Measurements from ENCODE around the gene ELMO2.
A peak's percentile ranks its signal among the peaks of the same experiment; 100 is the strongest.

ELMO2 gene

GRCh38 chr20:46350986-46351267 lies 55.5 kb downstream of the ELMO2 start:
- ATAC-seq: no peak

- peak; percentile 39 to 53 for ATAC-seq
These were observed 56.0 kb downstream of the ELMO2 start for GRCh38 chr20:46350201-46350985.

DNA sequence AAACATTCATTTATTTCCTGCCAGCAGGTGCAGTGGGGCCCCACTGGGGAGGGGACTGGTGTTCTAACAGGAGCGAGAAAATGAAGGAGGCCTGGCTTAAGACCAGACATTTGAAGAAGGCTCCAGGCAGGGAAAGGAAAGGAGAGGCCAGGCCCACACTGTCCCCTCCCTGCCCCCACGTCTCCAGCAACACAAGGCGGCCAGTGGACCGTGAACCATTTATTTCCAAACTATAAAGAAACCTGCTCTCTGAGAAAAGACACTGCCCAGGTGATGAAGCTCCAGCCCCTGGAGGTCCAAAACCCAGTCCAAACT lies 56.7 kb downstream of the ELMO2 start:
- ATAC-seq: no peak

GRCh38 chr20:46349035-46349741 lies 57.2 kb downstream of the ELMO2 start:
- ATAC-seq: peak; percentile 31 to 35

GRCh38 chr20:46347841-46348803 lies 58.3 kb downstream of the ELMO2 start:
- ATAC-seq: no peak

DNA sequence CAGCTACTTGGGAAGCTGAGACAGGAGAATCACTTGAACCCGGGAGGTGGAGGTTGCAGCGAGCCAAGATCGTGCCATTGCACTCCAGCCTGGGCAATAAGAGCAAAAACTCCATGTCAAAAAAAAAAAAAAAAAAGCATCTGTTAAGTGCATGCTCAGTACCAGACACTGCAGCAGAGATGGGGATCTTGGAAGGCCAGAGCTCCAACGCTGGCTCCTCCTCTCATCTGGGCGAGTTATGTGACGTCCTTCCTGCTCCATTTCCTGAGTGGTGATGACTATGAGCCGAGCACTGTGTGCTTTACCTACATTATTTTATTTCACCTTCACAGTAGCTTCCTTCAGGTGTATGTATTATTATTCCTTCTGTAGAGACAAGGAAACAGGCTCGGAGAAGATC lies 59.6 kb downstream of the ELMO2 start:
- no peak for ATAC-seq

GRCh38 chr20:46344488-46345162 lies 61.8 kb downstream of the ELMO2 start:
- ATAC-seq: no peak

- ATAC-seq: no peak
These were observed 62.4 kb downstream of the ELMO2 start for GRCh38 chr20:46343975-46344357.

DNA sequence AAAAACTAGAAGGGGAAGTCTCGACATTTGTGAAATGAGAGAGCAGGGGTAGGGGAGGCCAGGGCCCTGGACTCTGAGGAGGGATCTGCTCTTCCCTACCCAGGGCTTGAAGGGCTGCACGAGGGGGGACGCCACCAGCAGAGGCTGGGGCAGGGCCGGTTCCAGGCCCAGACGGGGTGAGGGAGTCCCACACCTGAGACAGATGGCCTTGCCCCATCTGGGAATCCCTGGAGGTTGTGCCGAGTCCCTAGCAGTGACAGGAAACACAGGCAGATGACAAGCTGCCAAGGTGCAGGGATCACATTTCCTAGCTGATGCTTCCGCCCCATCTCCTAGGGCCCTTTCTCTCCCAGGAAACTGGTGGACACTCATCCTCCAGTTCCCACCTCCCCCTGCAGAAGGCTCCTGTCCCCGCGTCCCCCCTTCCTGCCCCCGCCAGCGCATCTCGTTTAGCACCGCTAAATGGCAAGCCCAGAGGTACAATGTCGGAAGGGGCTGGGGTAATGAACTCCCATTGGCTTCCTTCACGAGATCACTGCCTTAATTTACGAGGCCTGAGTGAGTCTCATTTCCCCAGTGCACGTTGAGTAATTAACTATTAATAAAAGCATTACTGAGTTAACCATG lies 63.0 kb downstream of the ELMO2 start:
- peak; percentile 17 to 39 for ATAC-seq

GRCh38 chr20:46342451-46343347 lies 63.7 kb downstream of the ELMO2 start:
- ATAC-seq: peak in 1 of 2 donors; percentile 38

DNA sequence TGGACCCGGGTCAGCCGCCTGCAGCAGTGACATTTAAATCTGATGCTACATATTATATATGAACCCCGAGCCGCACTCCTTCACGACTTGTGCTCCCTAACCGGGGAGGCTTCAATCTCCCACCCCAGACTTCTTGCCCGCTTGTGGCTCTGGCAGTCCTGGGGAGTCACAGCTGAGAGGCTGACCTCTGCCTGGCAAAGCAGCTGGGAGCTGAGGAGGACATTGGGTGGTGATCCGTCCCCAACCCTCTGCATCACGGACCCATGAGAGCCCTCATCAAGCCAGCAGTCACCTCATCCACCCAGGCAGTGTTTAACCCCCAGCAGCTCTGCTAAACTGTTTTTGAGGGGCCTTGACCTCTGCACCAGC lies 64.4 kb downstream of the ELMO2 start:
- no peak for ATAC-seq

- ATAC-seq: no peak
These were observed 65.1 kb downstream of the ELMO2 start for GRCh38 chr20:46341074-46342009.

- no peak for ATAC-seq
These were observed 67.4 kb downstream of the ELMO2 start for GRCh38 chr20:46339037-46339436.

- ATAC-seq: no peak
These were observed 69.7 kb downstream of the ELMO2 start for GRCh38 chr20:46336735-46337134.

- no peak for ATAC-seq
These were observed 72.0 kb downstream of the ELMO2 start for GRCh38 chr20:46334303-46334904.

- ATAC-seq: no peak
These were observed 73.0 kb downstream of the ELMO2 start for GRCh38 chr20:46333161-46333991.

DNA sequence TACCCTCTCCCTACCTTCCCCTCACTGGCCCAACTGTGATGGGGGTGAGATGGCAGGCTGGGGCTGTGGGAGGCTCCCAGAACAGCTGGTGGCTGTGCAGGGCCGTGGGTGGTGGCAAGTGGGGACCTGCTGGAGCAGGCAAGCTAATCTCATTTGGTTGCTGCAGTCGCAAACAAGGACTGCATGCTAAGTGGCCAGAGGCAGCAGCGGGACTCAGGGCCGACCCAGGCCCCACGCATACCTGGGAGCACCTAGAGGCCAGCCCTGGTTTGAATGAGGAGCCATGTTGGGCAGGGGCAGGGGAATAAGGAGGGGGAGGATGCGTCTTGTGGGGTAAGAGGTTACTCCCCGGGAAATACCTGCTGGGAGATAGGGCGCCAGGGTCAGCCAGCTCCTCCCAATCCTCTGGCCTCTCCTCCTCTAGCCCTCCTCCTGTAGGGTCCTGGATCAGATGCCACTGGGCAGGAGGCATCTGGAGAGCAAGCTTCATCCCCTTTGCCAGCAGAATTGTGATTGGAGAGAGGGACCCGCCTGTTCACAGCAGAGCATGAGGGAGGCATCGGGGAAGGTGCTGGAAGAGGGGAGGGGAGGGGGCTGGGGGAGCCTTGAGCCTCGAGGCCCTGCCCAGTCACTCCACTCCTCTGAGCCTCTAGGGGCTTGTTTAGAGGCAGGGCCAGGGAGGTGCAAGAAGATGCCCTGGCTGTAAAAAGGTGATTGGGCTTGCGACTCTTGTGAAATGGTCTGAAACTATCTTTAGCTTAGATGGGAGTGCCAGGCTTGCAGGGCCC lies 73.8 kb downstream of the ELMO2 start:
- no peak for ATAC-seq

All from activated CD4-positive, CD25-positive, alpha-beta regulatory T cell treated with anti-CD3 and anti-CD28 coated beads, Interleukin-2, amount 50 U/mL, for 24 hours (primary cell).